HG03039 (cell line): ENCODE results near the gene TCF4.
A peak's percentile ranks its signal among the peaks of the same experiment; 100 is the strongest.

Source experiments
- ATAC-seq: cut with Tn5 transposase; IDR thresholded peaks from one replicate; pipeline ENCODE4 v1.9.1; 2021; ENCODE audit warnings: mild to moderate bottlenecking, moderate library complexity; ENCODE audit not compliant: unreplicated experiment

TCF4 gene

GRCh38 chr18:55336438-55337100 is 251.4 kb downstream of the TCF4 start:
- no peak for ATAC-seq

GRCh38 chr18:55334875-55335274 is 253.1 kb downstream of the TCF4 start:
- ATAC-seq, result no peak

- ATAC-seq, result no peak
These were observed 256.7 kb downstream of the TCF4 start for GRCh38 chr18:55331301-55331700.

- ATAC-seq, result no peak
These were observed 259.7 kb downstream of the TCF4 start for GRCh38 chr18:55328301-55328700.

- ATAC-seq, result no peak
These were observed 260.5 kb downstream of the TCF4 start for GRCh38 chr18:55327454-55327853.

- no peak for ATAC-seq
These were observed 261.9 kb downstream of the TCF4 start for GRCh38 chr18:55326134-55326533.

GRCh38 chr18:55324166-55324565 is 263.8 kb downstream of the TCF4 start:
- no peak for ATAC-seq

GRCh38 chr18:55323051-55323994 is 264.7 kb downstream of the TCF4 start:
- no peak for ATAC-seq

GRCh38 chr18:55322178-55322735 is 265.7 kb downstream of the TCF4 start:
- peak; percentile 63 for ATAC-seq

- ATAC-seq, result peak; percentile 60
These were observed 266.5 kb downstream of the TCF4 start for GRCh38 chr18:55321265-55322177.

- no peak for ATAC-seq
These were observed 267.3 kb downstream of the TCF4 start for GRCh38 chr18:55320424-55321264.

- ATAC-seq, result no peak
These were observed 268.4 kb downstream of the TCF4 start for GRCh38 chr18:55319459-55320193.

- no peak for ATAC-seq
These were observed 269.0 kb downstream of the TCF4 start for GRCh38 chr18:55318951-55319441.

GRCh38 chr18:55317864-55318263 is 270.1 kb downstream of the TCF4 start:
- ATAC-seq, result no peak

GRCh38 chr18:55317324-55317723 is 270.7 kb downstream of the TCF4 start:
- no peak for ATAC-seq

- ATAC-seq, result no peak
These were observed 271.4 kb downstream of the TCF4 start for GRCh38 chr18:55316486-55317184.

- ATAC-seq, result no peak
These were observed 273.3 kb downstream of the TCF4 start for GRCh38 chr18:55314615-55315237.

- no peak for ATAC-seq
These were observed 274.0 kb downstream of the TCF4 start for GRCh38 chr18:55314031-55314430.
